A673 (cell line): ENCODE results near the gene SDK1.

Source experiments
- EZH2 ChIP-seq: fragments of 200-600 bp; sonication (generic); IDR thresholded peaks from 2 replicates; pipeline ENCODE4 v1.6.1; 2017; ENCODE audit warnings: borderline replicate concordance, low read depth, mild to moderate bottlenecking, mixed read lengths, antibody characterized with exemption, low read length; ENCODE audit not compliant: poor library complexity, severe bottlenecking
- TF ChIP-seq, protein P1 (sequence below): fragments of 300-800, 200-600 bp; sonication (generic); conservative IDR thresholded peaks from 2 replicates; pipeline ENCODE4 v1.5.1; 2017; ENCODE audit warnings: low read depth, mild to moderate bottlenecking, antibody characterized with exemption, low read length, moderate library complexity, mixed read lengths

DNA sequence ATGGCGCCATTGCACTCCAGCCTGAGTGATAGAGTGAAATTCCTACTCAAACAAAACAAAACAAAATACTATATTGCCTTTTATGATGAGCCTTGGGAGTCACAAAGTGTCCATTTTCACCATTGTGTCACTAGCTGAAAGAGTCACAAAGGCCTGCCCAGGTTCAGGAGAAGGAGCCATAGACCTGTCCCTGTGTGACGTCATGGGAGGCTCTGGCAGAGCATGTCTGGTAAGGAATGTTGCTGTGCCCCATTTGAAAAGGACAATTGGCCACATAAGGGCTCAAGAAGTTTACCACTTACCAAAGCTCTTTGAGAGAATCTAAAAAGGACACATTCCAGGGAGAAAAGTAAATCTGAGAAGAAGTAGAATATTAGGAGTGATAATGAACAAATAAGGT, 367.7 kb downstream of the SDK1 start:
- TF ChIP-seq, protein P1, sequence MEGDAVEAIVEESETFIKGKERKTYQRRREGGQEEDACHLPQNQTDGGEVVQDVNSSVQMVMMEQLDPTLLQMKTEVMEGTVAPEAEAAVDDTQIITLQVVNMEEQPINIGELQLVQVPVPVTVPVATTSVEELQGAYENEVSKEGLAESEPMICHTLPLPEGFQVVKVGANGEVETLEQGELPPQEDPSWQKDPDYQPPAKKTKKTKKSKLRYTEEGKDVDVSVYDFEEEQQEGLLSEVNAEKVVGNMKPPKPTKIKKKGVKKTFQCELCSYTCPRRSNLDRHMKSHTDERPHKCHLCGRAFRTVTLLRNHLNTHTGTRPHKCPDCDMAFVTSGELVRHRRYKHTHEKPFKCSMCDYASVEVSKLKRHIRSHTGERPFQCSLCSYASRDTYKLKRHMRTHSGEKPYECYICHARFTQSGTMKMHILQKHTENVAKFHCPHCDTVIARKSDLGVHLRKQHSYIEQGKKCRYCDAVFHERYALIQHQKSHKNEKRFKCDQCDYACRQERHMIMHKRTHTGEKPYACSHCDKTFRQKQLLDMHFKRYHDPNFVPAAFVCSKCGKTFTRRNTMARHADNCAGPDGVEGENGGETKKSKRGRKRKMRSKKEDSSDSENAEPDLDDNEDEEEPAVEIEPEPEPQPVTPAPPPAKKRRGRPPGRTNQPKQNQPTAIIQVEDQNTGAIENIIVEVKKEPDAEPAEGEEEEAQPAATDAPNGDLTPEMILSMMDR, result no peak
- TF ChIP-seq EZH2, result no peak
